H1 (cell line): Measurements from ENCODE around the gene LRP3. TPM values are rescaled to one million over a fixed set of nuclear protein-coding genes. Genes with fewer than 3 reads are reported as not detected.

Source experiments
- CTCF ChIA-PET: fragments of 300-600 bp; sonication (Branson Sonifier 250); formaldehyde crosslinking; loops from one replicate; lab custom pipeline; 2021; ENCODE audit not compliant: partially characterized antibody; lab: Charles Lee
- POLR2A ChIA-PET: fragments of 300-600 bp; sonication (Branson Sonifier 250); formaldehyde crosslinking; loops from one replicate; lab custom pipeline; 2021; ENCODE audit warnings: inconsistent platforms; ENCODE audit not compliant: partially characterized antibody; lab: Charles Lee
- DNase-seq, 2 experiments: peaks; one replicate each; pipeline versions ENCODE4 v3.0.0 to v3.0.0-alpha.2; 2010 to 2022; ENCODE audit warnings: low spot score in 2 of 2, low read depth in 1 of 2, mixed read lengths in 1 of 2
- FAIRE-seq: peaks from 2 replicates; lab custom pipeline; 2011; peaks lifted over from hg19 to GRCh38; lab: Jason Lieb, UNC
- H2AFZ ChIP-seq: 2 replicates; pipeline ENCODE4 v1.8.1; 2012; ENCODE audit warnings: low read length, inconsistent platforms
- H2AK5ac ChIP-seq: 2 replicates; pipeline ENCODE4 v1.6.1; 2013; ENCODE audit warnings: low read depth, low read length
- H2BK120ac ChIP-seq: replicated peaks from 2 replicates; pipeline ENCODE3; 2013; ENCODE audit warnings: low read depth, low read length, inconsistent platforms
- H2BK12ac ChIP-seq: 2 replicates; pipeline ENCODE4 v1.6.1; 2013; ENCODE audit warnings: low read depth, low read length
- H2BK15ac ChIP-seq: 2 replicates; pipeline ENCODE4 v1.6.1; 2013; ENCODE audit warnings: low read length
- H2BK20ac ChIP-seq: 2 replicates; pipeline ENCODE4 v1.6.1; 2013; ENCODE audit warnings: low read length
- H2BK5ac ChIP-seq: 2 replicates; pipeline ENCODE4 v1.6.1; 2013; ENCODE audit warnings: low read depth, low read length
- H3K14ac ChIP-seq: 2 replicates; pipeline ENCODE4 v1.6.1; 2013; ENCODE audit warnings: inconsistent platforms; ENCODE audit not compliant: insufficient read length
- H3K18ac ChIP-seq: 2 replicates; pipeline ENCODE4 v1.6.1; 2013; ENCODE audit warnings: low read length; ENCODE audit errors: extremely low read depth
- H3K23ac ChIP-seq: 2 replicates; pipeline ENCODE4 v1.6.1; 2013; ENCODE audit warnings: inconsistent platforms; ENCODE audit not compliant: insufficient read length
- H3K23me2 ChIP-seq: 2 replicates; pipeline ENCODE4 v1.6.1; 2013; ENCODE audit warnings: low read depth, low read length
- H3K27ac ChIP-seq: 2 replicates; pipeline ENCODE4 v1.6.1; 2011; ENCODE audit warnings: low read depth, low read length, inconsistent platforms
- H3K27me3 ChIP-seq, 4 experiments: replicated peaks in 1 of 4; 1 replicate in 1 of 4; 2 replicates in 3 of 4; pipeline versions ENCODE4 v1.6.1 to v1.8.1; 2011 to 2013; ENCODE audit warnings: low read length in 3 of 4, mild to moderate bottlenecking in 3 of 4, inconsistent platforms in 2 of 4, mixed read lengths in 2 of 4, moderate library complexity in 1 of 4; ENCODE audit not compliant: control insufficient read depth in 3 of 4, insufficient read depth in 3 of 4; ENCODE audit errors: extremely low read depth in 1 of 4
- H3K36me3 ChIP-seq, 4 experiments: 2 replicates each; pipeline versions ENCODE4 v1.6.1 to v1.8.1; 2011 to 2013; ENCODE audit warnings: mild to moderate bottlenecking in 4 of 4, low read length in 3 of 4, moderate library complexity in 2 of 4, control low read depth in 1 of 4, inconsistent platforms in 1 of 4; ENCODE audit not compliant: insufficient read depth in 4 of 4, control insufficient read depth in 2 of 4
- H3K4ac ChIP-seq: replicated peaks from 2 replicates; pipeline ENCODE3; 2013; ENCODE audit warnings: low read length, low read depth, mixed read lengths, inconsistent platforms; ENCODE audit not compliant: insufficient read length
- H3K4me1 ChIP-seq, 4 experiments: replicated peaks in 1 of 4; 1 replicate in 1 of 4; 2 replicates in 3 of 4; pipeline versions ENCODE4 v1.6.1 to v1.8.1; 2011 to 2013; ENCODE audit warnings: low read length in 3 of 4, inconsistent platforms in 2 of 4, mixed read lengths in 1 of 4; ENCODE audit not compliant: insufficient read depth in 4 of 4, control insufficient read depth in 3 of 4
- H3K4me2 ChIP-seq, 2 experiments: 2 replicates each; pipeline versions ENCODE4 v1.6.1 to v1.8.1; 2011 to 2013; ENCODE audit warnings: low read depth in 2 of 2, low read length in 2 of 2, control low read depth in 1 of 2, inconsistent platforms in 1 of 2, mild to moderate bottlenecking in 1 of 2; ENCODE audit not compliant: insufficient read depth in 1 of 2
- H3K4me3 ChIP-seq, 4 experiments: fragments of 200-600, 300-600 bp in 1 of 4; sonication (generic), shearing (Covaris generic), sonication (Bioruptor Twin) in 1 of 4; 2 replicates each; pipeline versions ENCODE4 v1.5.1 to v1.8.1; 2011 to 2016; ENCODE audit warnings: low read length in 4 of 4, low read depth in 3 of 4, control low read depth in 2 of 4, inconsistent platforms in 2 of 4, mild to moderate bottlenecking in 2 of 4, mixed read lengths in 1 of 4, moderate library complexity in 1 of 4; ENCODE audit not compliant: insufficient read depth in 2 of 4; ENCODE audit errors: extremely low read depth in 1 of 4
- H3K56ac ChIP-seq: replicated peaks from 2 replicates; pipeline ENCODE3; 2013; ENCODE audit warnings: low read depth, mild to moderate bottlenecking, mixed read lengths, low read length, inconsistent platforms; ENCODE audit not compliant: insufficient read length
- H3K79me1 ChIP-seq: 2 replicates; pipeline ENCODE4 v1.6.1; 2013; ENCODE audit warnings: low read depth, low read length, control low read depth
- H3K79me2 ChIP-seq, 2 experiments: 2 replicates each; pipeline versions ENCODE4 v1.6.1 to v1.8.1; 2012 to 2013; ENCODE audit warnings: low read length in 2 of 2, mild to moderate bottlenecking in 2 of 2, inconsistent platforms in 1 of 2; ENCODE audit not compliant: insufficient read depth in 2 of 2, control insufficient read depth in 1 of 2
- H3K9ac ChIP-seq, 4 experiments: replicated peaks in 1 of 4; 1 replicate in 1 of 4; 2 replicates in 3 of 4; pipeline versions ENCODE4 v1.6.1 to v1.8.1; 2011 to 2013; ENCODE audit warnings: low read depth in 3 of 4, low read length in 3 of 4, control low read depth in 2 of 4, mild to moderate bottlenecking in 2 of 4, moderate library complexity in 2 of 4, inconsistent platforms in 1 of 4; ENCODE audit errors: extremely low read depth in 1 of 4
- H3K9me3 ChIP-seq, 2 experiments: 2 replicates each; pipeline versions ENCODE4 v1.6.1 to v1.8.1; 2012 to 2013; ENCODE audit warnings: mild to moderate bottlenecking in 2 of 2, moderate library complexity in 2 of 2, control low read depth in 1 of 2, inconsistent platforms in 1 of 2, low read depth in 1 of 2, low read length in 1 of 2, mixed read lengths in 1 of 2; ENCODE audit not compliant: insufficient read depth in 2 of 2
- H4K20me1 ChIP-seq, 2 experiments: replicated peaks in 1 of 2; 2 replicates each; pipeline versions ENCODE3 to v1.8.1; 2011 to 2013; ENCODE audit warnings: inconsistent platforms in 2 of 2, low read length in 2 of 2, mild to moderate bottlenecking in 1 of 2; ENCODE audit not compliant: insufficient read depth in 2 of 2, control insufficient read depth in 1 of 2
- H4K5ac ChIP-seq: 2 replicates; pipeline ENCODE4 v1.6.1; 2013; ENCODE audit warnings: low read length, low read depth, mixed read lengths, inconsistent platforms; ENCODE audit not compliant: insufficient read length
- H4K8ac ChIP-seq: 2 replicates; pipeline ENCODE4 v1.8.0; 2013; ENCODE audit warnings: mild to moderate bottlenecking, moderate library complexity, low read length, inconsistent platforms; ENCODE audit not compliant: insufficient read depth; ENCODE audit errors: extremely low read depth
- H4K91ac ChIP-seq: replicated peaks from 2 replicates; pipeline ENCODE3; 2013; ENCODE audit warnings: low read length, mixed read lengths, inconsistent platforms; ENCODE audit not compliant: insufficient read length
- CBX5 ChIP-seq: fragments of 300-800, 300-1000 bp; sonication (generic); IDR thresholded peaks from 2 replicates; pipeline ENCODE4 v1.7.1; 2016; ENCODE audit warnings: antibody characterized with exemption, low read length, low read depth
- EP300 ChIP-seq, 2 experiments: IDR thresholded peaks; 1 replicate in 1 of 2; 2 replicates in 1 of 2; pipeline ENCODE4 v1.6.1; 2011 to 2012; ENCODE audit warnings: low read depth in 2 of 2, low read length in 2 of 2, mild to moderate bottlenecking in 2 of 2, borderline replicate concordance in 1 of 2, inconsistent platforms in 1 of 2, moderate library complexity in 1 of 2
- FOSL1 ChIP-seq: IDR thresholded peaks from 2 replicates; pipeline ENCODE4 v1.6.1; 2011; ENCODE audit warnings: mild to moderate bottlenecking, low read depth, low read length, moderate library complexity; ENCODE audit not compliant: insufficient read depth
- HDAC6 ChIP-seq: IDR thresholded peaks from one replicate; pipeline ENCODE4 v1.7.1; 2012; ENCODE audit warnings: low read depth, mild to moderate bottlenecking, inconsistent platforms, low read length, moderate library complexity
- KDM5A ChIP-seq: fragments of 200-600 bp; IDR thresholded peaks from 2 replicates; pipeline ENCODE4 v1.7.1; 2012; ENCODE audit warnings: mild to moderate bottlenecking, low read length, inconsistent platforms, mixed read lengths
- MAFK ChIP-seq: IDR thresholded peaks from 2 replicates; pipeline ENCODE4 v1.6.1; 2012; ENCODE audit warnings: low read depth, mild to moderate bottlenecking, improper control_type of control experiment, low read length
- NRF1 ChIP-seq: IDR thresholded peaks from 2 replicates; pipeline ENCODE4 v1.6.1; 2011; ENCODE audit warnings: mild to moderate bottlenecking, low read depth, low read length, improper control_type of control experiment
- POU5F1 ChIP-seq: IDR thresholded peaks from 2 replicates; pipeline ENCODE4 v1.6.1; 2011; ENCODE audit warnings: low read depth, mild to moderate bottlenecking, low read length, moderate library complexity
- SP1 ChIP-seq: IDR thresholded peaks from 2 replicates; pipeline ENCODE4 v1.6.1; 2011; ENCODE audit warnings: low read depth, low read length
- SP2 ChIP-seq: IDR thresholded peaks from 2 replicates; pipeline ENCODE4 v1.6.1; 2012; ENCODE audit warnings: mild to moderate bottlenecking, low read length, inconsistent platforms
- TBP ChIP-seq: IDR thresholded peaks from 2 replicates; pipeline ENCODE4 v1.6.1; 2011; ENCODE audit warnings: low read depth, low read length, improper control_type of control experiment
- ZNF274 ChIP-seq: IDR thresholded peaks from 2 replicates; pipeline ENCODE4 v1.7.0; 2012; ENCODE audit warnings: low read length, borderline replicate concordance; ENCODE audit errors: extremely low read depth
- WGBS, 2 experiments: shearing (Covaris generic) in 1 of 2; methylation state at CpG; one replicate each; pipeline versions ENCODE4 v1.1.6 to v1.1.7; 2013 to 2015; ENCODE audit warnings: low lambda C conversion rate in 2 of 2, mixed read lengths in 2 of 2, inconsistent platforms in 1 of 2, low coverage in 1 of 2, missing lambda C conversion rate in 1 of 2; ENCODE audit not compliant: insufficient replicate concordance in 2 of 2, insufficient coverage in 1 of 2, insufficient read length in 1 of 2; ENCODE audit errors: extremely low coverage in 1 of 2, missing lambda C conversion rate in 1 of 2; 5-methylcytosine and 5-hydroxymethylcytosine counted together
- polyA plus RNA-seq, 7 experiments: library from polyadenylated mRNA; depleted of rRNA in 3 of 7; stranded (reverse) in 5 of 7; unstranded in 2 of 7; fragments of >200 nt in 5 of 7; fragments of 200-250 nt in 2 of 7; gene quantifications; 1 replicate in 5 of 7; 2 replicates in 1 of 7; 4 replicates in 1 of 7; pipeline versions ENCODE4 v1.2.1 to v1.2.3, GENCODE V29; 2011 to 2013; ENCODE audit warnings: missing spikeins in 2 of 7, mixed read lengths in 2 of 7
- total RNA-seq: library from RNA; stranded (reverse); fragmentation: NEBNext Ultra II Directional; extraction: Animal tissue kit (Norgen Biotek cat#: 25700); gene quantifications from 2 replicates; pipeline ENCODE4 v1.2.1, GENCODE V29; 2021
- TF ChIP-seq, protein P1 (sequence below): IDR thresholded peaks from 2 replicates; pipeline ENCODE4 v1.6.1; 2012; ENCODE audit warnings: inconsistent platforms

LRP3 gene
- total and polyA plus RNA-seq, 2 of the 8 experiments (the other 6 are each of a cell fraction or from before 2014, with no cell fraction given) = 30.3 to 33.7 TPM

DNA sequence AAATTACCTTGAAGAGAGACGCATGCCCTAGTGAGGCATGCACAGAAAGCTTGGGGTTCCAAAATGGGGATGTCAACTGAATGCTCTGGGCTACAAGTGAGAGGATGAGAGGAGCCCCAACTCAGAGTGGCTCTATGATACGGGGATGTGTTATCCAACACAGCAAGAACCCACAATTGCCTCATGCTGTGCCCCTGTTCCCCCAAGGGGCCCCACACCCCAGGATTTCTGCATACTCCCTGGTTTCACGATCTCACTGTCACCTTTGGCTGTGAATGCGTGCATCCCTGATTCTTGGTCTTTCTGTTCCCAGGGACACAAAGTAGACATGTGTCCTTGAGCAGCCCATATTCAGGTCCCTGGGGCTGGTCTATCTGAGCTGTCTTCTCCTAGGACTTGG lies 32.9 kb upstream of the LRP3 start:
- ChIA-PET POLR2A (interaction anchor here (0.5 to 1.6 kb wide), 2 partner anchors 11 to 816 kb away, joined by 3 to 4 read pairs; no protein-coding TSS in a partner anchor), CTCF (interaction anchor here (1.2 to 4.2 kb wide), 5 partner anchors 9 to 31 kb away, joined by 3 to 19 read pairs (median 6); no protein-coding TSS in a partner anchor)
- H4K20me1 ChIP-seq = no peaks in the 10 kb centered on the region
- no peak overlapping the region for H2AK5ac ChIP-seq
- H2BK120ac ChIP-seq = no peak overlapping the region
- H3K9me3 ChIP-seq = peaks cover 0 to 5% of the 10 kb centered on the region in 2 experiments; a peak in 1 of 4 replicates
- H3K23ac ChIP-seq = no peak overlapping the region
- H3K79me1 ChIP-seq = no peaks in the 10 kb centered on the region
- H3K18ac ChIP-seq = no peak overlapping the region
- no peak overlapping the region for H2BK15ac ChIP-seq
- no peak overlapping the region for H2BK20ac ChIP-seq
- no peak for FAIRE-seq
- no peak overlapping the region for H2BK5ac ChIP-seq
- no peak overlapping the region for H3K4me3 ChIP-seq
- H3K9ac ChIP-seq = no peak overlapping the region
- no peak overlapping the region for H4K91ac ChIP-seq
- no peak for DNase-seq
- 91% methylated on average over 4 of the region's 4 CpGs; no CpG with 5 or more reads in 1 of the 2 experiments for WGBS, 2 experiments
- no peak overlapping the region for H4K5ac ChIP-seq
- no peaks in the 10 kb centered on the region for H3K4me1 ChIP-seq
- no peak overlapping the region for H3K4ac ChIP-seq
- H3K23me2 ChIP-seq = 0 out of 2 replicates have a peak, but pooled peaks cover 2% of the 10 kb centered on the region
- TF ChIP-seq SP2 (no peak), POU5F1 (no peak), KDM5A (no peak), TBP (no peak), HDAC6 (no peak), FOSL1 (no peak), SP1 (no peak), MAFK (no peak), CBX5 (no peak), EP300 (IDR thresholded peaks at IDR 0.05; ENCODE audit: borderline replicate concordance in 1 of 2, low read depth in 2 of 2, low read length in 2 of 2) (no peak), ZNF274 (no peak), NRF1 (no peak)
- TF ChIP-seq, protein P1, sequence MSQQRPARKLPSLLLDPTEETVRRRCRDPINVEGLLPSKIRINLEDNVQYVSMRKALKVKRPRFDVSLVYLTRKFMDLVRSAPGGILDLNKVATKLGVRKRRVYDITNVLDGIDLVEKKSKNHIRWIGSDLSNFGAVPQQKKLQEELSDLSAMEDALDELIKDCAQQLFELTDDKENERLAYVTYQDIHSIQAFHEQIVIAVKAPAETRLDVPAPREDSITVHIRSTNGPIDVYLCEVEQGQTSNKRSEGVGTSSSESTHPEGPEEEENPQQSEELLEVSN = no peak
- no peak overlapping the region for H3K4me2 ChIP-seq
- H3K27me3 ChIP-seq = no peaks in the 10 kb centered on the region
- no peak overlapping the region for H4K8ac ChIP-seq
- H2AFZ ChIP-seq = no peak overlapping the region
- no peak overlapping the region for H3K27ac ChIP-seq
- H3K14ac ChIP-seq = no peak overlapping the region
- H3K56ac ChIP-seq = no peak overlapping the region
- no peaks in the 10 kb centered on the region for H3K79me2 ChIP-seq
- H3K36me3 ChIP-seq = no peaks in the 10 kb centered on the region
- no peak overlapping the region for H2BK12ac ChIP-seq
